Breast epithelium (tissue), 4 donors: ENCODE data around the gene RHOH. TPM values are rescaled to one million over a fixed set of nuclear protein-coding genes. Genes with fewer than 3 reads are reported as not detected.

Experiments used
- DNase-seq, 2 donors: peaks; one replicate each; pipeline ENCODE4 v3.0.0-alpha.2; 2019; ENCODE audit warnings: low spot score in 2 of 2
- H3K27ac ChIP-seq, 2 donors: fragments of 200-600 bp; sonication (generic) in 1 of 2; one replicate each; pipeline ENCODE4 v1.5.1; 2016 to 2019; ENCODE audit warnings: mild to moderate bottlenecking in 1 of 2
- H3K27me3 ChIP-seq, 2 donors: fragments of 200-600 bp; sonication (generic) in 1 of 2; one replicate each; pipeline versions ENCODE4 v1.5.1 to v1.6.0; 2017 to 2019; ENCODE audit warnings: control low read depth in 1 of 2, mild to moderate bottlenecking in 1 of 2
- H3K36me3 ChIP-seq: fragments of 200-600 bp; one replicate; pipeline ENCODE4 v1.5.1; 2019
- H3K4me1 ChIP-seq, 2 donors: fragments of 200-600 bp; sonication (generic); one replicate each; pipeline ENCODE4 v1.5.1; 2016 to 2019; ENCODE audit warnings: control low read depth in 1 of 2
- H3K4me3 ChIP-seq, 3 donors: fragments of 200-600 bp; sonication (generic); 1 replicate in 2 of 3; 2 replicates in 1 of 3; pipeline ENCODE4 v1.5.1; 2016 to 2019; ENCODE audit warnings: mild to moderate bottlenecking in 3 of 3, moderate library complexity in 2 of 3
- H3K9me3 ChIP-seq, 2 donors: fragments of 200-600 bp; sonication (generic) in 1 of 2; one replicate each; pipeline ENCODE4 v1.5.1; 2016 to 2019; ENCODE audit warnings: control low read depth in 1 of 2
- POLR2A ChIP-seq: fragments of 450-650 bp; IDR thresholded peaks from one replicate; pipeline ENCODE4 v1.6.1; 2016; ENCODE audit warnings: antibody characterized with exemption, mild to moderate bottlenecking, moderate library complexity
- POLR2AphosphoS5 ChIP-seq, 3 donors: sonication (generic); formaldehyde crosslinking; IDR thresholded peaks; one replicate each; pipeline ENCODE4 v1.6.1; 2017; ENCODE audit warnings: antibody characterized with exemption in 3 of 3
- intact Hi-C: fragments of 100-400 bp; cut with DNase I; formaldehyde crosslinking; loops from one replicate; pipeline ENCODE4 v1.15.1; 2023; ENCODE audit warnings: low total_unique reads
- total RNA-seq, 3 donors: library from RNA; depleted of rRNA; stranded (reverse); fragments of >200 nt; gene quantifications; one replicate each; pipeline ENCODE4 v1.1.0, GENCODE V29; 2016
- TF ChIP-seq, protein P1 (sequence below), 3 donors: fragments of 450-650 bp; IDR thresholded peaks; one replicate each; pipeline ENCODE4 v1.5.1; 2016 to 2017; ENCODE audit warnings: antibody characterized with exemption in 3 of 3, mild to moderate bottlenecking in 3 of 3, moderate library complexity in 3 of 3

RHOH gene
- total RNA-seq, 3 donors from 2014 or later = 5.0 to 16.4 (median 9.7) TPM

DNA sequence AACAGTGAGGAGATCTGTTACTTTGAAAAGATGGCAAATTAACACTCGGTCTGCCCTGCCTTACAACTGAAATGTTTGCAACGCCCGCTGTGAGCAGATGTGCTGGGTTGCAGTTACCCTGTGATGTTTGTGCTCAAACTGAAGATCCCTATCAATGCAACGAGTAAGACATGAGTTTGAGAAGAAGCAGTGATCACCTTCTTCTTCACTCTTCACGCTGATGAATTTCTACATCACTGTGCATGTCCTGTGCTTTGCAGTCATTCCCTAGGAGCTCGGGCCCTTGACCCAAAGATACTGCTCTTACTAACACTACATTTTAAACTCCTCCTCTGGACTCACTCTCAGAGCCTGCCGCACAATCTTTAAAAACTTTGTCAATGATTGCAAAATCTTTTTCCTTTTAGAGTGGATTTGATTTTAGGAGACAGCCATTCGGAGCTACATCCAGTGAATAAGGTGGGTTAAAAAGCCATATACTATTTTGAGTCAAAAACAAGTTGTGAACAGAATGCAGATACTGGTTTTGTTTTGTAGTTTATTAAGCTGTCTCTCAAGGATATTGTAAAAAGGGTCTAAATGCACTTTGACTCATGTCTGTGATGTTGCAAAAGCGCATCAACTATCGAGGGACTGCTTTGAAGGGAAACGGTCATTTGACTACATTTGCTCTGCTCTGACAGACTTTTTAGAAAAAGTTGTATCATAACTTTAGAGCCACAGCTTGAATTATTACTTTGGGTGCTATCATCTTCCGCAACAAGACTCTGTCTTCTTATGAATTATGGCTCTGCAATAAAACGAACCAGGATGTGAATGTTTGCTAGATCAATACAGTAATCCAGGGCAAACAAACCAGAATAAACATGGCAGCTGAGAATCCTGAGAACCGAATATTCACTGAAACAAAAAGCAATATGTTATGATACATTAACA is 5.7 kb upstream of the RHOH start:
- no peak for DNase-seq
- peak overlapping the region; percentile 8 to 34 for H3K27ac ChIP-seq
- TF ChIP-seq POLR2AphosphoS5 (IDR thresholded peaks at IDR 0.05) = no peak
- no peak for TF ChIP-seq POLR2A
- TF ChIP-seq, protein P1, sequence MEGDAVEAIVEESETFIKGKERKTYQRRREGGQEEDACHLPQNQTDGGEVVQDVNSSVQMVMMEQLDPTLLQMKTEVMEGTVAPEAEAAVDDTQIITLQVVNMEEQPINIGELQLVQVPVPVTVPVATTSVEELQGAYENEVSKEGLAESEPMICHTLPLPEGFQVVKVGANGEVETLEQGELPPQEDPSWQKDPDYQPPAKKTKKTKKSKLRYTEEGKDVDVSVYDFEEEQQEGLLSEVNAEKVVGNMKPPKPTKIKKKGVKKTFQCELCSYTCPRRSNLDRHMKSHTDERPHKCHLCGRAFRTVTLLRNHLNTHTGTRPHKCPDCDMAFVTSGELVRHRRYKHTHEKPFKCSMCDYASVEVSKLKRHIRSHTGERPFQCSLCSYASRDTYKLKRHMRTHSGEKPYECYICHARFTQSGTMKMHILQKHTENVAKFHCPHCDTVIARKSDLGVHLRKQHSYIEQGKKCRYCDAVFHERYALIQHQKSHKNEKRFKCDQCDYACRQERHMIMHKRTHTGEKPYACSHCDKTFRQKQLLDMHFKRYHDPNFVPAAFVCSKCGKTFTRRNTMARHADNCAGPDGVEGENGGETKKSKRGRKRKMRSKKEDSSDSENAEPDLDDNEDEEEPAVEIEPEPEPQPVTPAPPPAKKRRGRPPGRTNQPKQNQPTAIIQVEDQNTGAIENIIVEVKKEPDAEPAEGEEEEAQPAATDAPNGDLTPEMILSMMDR (IDR thresholded peaks at IDR 0.05) = no peak
- no peak overlapping the region for H3K4me3 ChIP-seq
- intact Hi-C loops = no loop called here
- H3K36me3 ChIP-seq = no peaks in the 10 kb centered on the region
- no peaks in the 10 kb centered on the region for H3K27me3 ChIP-seq
- H3K4me1 ChIP-seq = no peaks in the 10 kb centered on the region
- no peaks in the 10 kb centered on the region for H3K9me3 ChIP-seq

DNA sequence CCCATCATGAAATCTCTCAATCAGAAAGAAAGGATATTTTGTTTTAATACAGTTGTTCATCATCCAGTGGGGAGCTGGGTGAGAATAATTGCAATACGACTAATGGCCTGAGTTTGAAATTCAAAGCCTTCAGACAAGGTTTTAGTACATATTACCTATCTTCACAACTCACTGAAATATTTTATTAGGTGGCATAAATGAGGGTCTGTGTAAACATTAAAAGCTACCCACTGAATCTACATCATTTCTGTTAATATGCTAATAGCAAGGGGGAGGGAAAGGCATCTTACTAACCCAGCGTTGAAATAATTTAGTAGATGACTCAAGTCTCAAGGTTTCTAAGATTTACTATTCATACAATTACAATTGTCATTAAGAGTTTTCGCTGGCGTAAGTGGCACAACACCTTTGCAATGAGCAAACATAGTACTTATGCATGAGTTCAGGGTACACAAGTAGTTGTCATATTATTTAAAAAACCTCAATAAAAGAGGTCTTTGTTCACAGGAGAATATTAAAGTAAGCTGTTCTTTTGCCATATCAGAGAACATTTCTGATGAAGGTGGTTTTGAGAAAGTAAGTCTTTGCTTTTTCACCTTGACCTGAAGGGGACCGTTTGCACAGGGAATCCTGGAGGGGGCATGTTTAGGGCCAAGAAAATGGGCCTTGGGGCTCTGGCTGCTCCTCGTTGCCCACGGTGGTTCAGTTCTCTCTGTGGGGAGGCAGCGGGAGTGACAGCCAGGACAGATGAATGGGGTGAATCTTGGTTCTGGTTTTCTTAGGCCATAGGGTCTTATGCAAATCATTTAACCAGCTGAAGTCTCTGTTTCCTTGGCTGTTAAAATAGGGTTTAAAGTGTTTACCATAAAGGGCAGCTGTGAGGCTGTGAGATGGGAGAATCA is 4.5 kb upstream of the RHOH start:
- intact Hi-C loops = no loop called here

DNA sequence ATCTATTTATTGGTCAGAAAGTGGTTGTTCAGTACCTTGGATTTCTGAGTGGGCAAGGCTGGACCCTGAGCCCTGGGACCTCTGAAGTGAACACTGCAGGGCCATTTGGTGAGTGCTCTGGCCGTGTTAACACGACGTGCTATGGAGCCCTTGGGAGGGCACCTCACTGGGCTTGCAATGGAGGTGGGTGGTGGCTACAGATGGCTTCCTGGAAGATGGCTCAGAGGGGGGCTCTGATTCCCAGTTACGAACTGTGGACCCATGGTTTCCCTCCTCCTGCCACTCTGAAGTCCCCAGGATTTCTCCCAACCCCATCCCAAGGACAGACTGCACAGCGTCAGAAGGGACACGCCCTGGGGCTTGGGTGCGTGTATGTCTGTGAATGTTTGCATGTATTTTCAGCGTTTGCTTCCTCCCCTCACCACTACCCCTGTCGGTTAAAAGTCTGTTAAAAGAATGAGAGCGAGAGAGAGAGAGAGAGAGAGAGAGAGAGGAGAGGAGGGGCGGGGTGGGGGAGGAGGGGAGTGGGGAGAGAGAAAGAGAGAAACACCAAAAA is 3.7 kb upstream of the RHOH start:
- TF ChIP-seq, protein P1 (IDR thresholded peaks at IDR 0.05) = no peak
- no peak for TF ChIP-seq POLR2AphosphoS5 (IDR thresholded peaks at IDR 0.05)
- TF ChIP-seq POLR2A = no peak
- no peaks in the 10 kb centered on the region for H3K36me3 ChIP-seq
- DNase-seq = peak in 1 of 2 donors; percentile 74
- H3K27ac ChIP-seq = peak overlapping the region; percentile 73 to 86
- H3K4me3 ChIP-seq = peak overlapping the region in 1 of 3 donors; percentile 29
- H3K27me3 ChIP-seq = no peaks in the 10 kb centered on the region
- intact Hi-C loops = no loop called here
- H3K9me3 ChIP-seq = no peaks in the 10 kb centered on the region
- H3K4me1 ChIP-seq = no peaks in the 10 kb centered on the region

More for the DNA sequence above, 4.5 kb upstream of the RHOH start:
- no peaks in the 10 kb centered on the region for H3K9me3 ChIP-seq
- H3K4me3 ChIP-seq = no peak overlapping the region
- DNase-seq = no peak
- no peaks in the 10 kb centered on the region for H3K27me3 ChIP-seq
- H3K27ac ChIP-seq = peak overlapping the region; percentile 73 to 86
- H3K4me1 ChIP-seq = no peaks in the 10 kb centered on the region
- TF ChIP-seq, protein P1 (IDR thresholded peaks at IDR 0.05) = no peak
- TF ChIP-seq POLR2A (no peak), POLR2AphosphoS5 (IDR thresholded peaks at IDR 0.05) (no peak)
- no peaks in the 10 kb centered on the region for H3K36me3 ChIP-seq

DNA sequence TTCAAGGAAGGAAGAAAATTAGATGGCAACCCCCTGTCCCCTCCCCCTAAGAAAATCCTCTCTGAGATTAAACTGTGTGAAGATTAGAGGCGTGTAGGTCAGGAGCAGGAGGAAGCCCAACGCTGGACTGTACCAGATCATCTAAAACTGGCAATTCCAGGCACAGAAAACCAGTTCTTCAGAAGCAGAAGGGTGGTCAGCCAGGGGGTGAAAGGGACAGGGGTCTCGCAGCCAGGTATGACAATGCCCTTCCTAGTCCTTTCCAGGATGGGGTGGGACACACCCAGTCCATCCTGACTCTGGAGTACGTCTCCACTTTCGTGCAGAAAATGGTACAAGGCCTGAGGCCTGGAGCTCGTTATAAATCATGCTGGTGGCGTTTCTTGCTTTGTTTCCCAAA is 3.3 kb upstream of the RHOH start:
- Histone ChIP-seq H3K9me3 (no peaks in the 10 kb centered on the region), H3K27ac (peak overlapping the region; percentile 73 to 86), H3K4me3 (no peak overlapping the region), H3K36me3 (no peaks in the 10 kb centered on the region), H3K4me1 (no peaks in the 10 kb centered on the region), H3K27me3 (no peaks in the 10 kb centered on the region)
- DNase-seq = no peak
- intact Hi-C loops = no loop called here
- TF ChIP-seq, protein P1 (IDR thresholded peaks at IDR 0.05) = no peak
- no peak for TF ChIP-seq POLR2A
- TF ChIP-seq POLR2AphosphoS5 (IDR thresholded peaks at IDR 0.05) = no peak
